Measurements from ENCODE around the gene EGLN3.

Gene EGLN3

GRCh38 chr14:33891700-33892099 is 59.2 kb downstream of the EGLN3 start:
- TF ChIP-seq, protein P1, sequence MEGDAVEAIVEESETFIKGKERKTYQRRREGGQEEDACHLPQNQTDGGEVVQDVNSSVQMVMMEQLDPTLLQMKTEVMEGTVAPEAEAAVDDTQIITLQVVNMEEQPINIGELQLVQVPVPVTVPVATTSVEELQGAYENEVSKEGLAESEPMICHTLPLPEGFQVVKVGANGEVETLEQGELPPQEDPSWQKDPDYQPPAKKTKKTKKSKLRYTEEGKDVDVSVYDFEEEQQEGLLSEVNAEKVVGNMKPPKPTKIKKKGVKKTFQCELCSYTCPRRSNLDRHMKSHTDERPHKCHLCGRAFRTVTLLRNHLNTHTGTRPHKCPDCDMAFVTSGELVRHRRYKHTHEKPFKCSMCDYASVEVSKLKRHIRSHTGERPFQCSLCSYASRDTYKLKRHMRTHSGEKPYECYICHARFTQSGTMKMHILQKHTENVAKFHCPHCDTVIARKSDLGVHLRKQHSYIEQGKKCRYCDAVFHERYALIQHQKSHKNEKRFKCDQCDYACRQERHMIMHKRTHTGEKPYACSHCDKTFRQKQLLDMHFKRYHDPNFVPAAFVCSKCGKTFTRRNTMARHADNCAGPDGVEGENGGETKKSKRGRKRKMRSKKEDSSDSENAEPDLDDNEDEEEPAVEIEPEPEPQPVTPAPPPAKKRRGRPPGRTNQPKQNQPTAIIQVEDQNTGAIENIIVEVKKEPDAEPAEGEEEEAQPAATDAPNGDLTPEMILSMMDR (IDR thresholded peaks at IDR 0.05; ENCODE audit: extremely low read depth, insufficient read depth, missing control alignments): no peak
- no peak for DNase-seq (ENCODE audit: low spot score)
- in situ Hi-C loops (cut with MboI; ENCODE audit: low pct_unique_long_range_greater_than_20kb, low sequenced_read_pairs, unreplicated experiment): no loop called here

- TF ChIP-seq, protein P1 (IDR thresholded peaks at IDR 0.05; ENCODE audit: extremely low read depth, insufficient read depth, missing control alignments): no peak
- in situ Hi-C loops (cut with MboI; ENCODE audit: low pct_unique_long_range_greater_than_20kb, low sequenced_read_pairs, unreplicated experiment): no loop called here
- no peak for DNase-seq (ENCODE audit: low spot score)
These were observed 66.0 kb downstream of the EGLN3 start for GRCh38 chr14:33884916-33885315.

- no peak for DNase-seq (ENCODE audit: low spot score)
- in situ Hi-C loops (cut with MboI; ENCODE audit: low pct_unique_long_range_greater_than_20kb, low sequenced_read_pairs, unreplicated experiment): no loop called here
- TF ChIP-seq, protein P1 (IDR thresholded peaks at IDR 0.05; ENCODE audit: extremely low read depth, insufficient read depth, missing control alignments): no peak
These were observed 70.5 kb downstream of the EGLN3 start for GRCh38 chr14:33880330-33880729.

DNA sequence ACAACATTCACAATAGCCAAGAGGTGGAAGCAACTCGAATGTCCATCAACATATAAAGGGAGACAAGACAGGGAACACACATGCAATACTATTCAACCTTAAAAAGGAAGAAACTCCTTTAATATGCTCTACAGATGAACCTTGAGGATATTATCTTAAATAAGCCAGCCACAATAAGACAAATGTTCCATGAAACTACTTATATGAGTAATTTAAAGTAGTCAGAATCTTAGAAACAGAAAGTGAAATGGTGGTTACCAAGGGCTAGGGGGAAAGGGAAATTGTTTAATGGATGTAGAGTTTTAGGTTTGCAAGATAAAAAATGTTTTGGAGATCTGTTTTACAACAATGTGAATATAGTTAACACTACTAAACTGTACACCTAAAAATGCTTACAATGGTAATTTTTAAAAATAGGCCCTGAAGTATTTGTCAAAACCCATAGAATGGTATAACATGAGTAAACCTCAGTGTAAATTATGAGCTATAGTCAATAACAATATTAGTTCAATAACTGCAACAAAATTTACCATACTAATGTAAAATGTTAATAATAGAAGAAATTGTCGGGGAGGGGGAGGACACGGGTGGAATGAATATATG is 71.1 kb downstream of the EGLN3 start:
- in situ Hi-C loops (cut with MboI; ENCODE audit: low pct_unique_long_range_greater_than_20kb, low sequenced_read_pairs, unreplicated experiment): no loop called here
- DNase-seq (ENCODE audit: low spot score): no peak
- TF ChIP-seq, protein P1 (IDR thresholded peaks at IDR 0.05; ENCODE audit: extremely low read depth, insufficient read depth, missing control alignments): no peak

DNA sequence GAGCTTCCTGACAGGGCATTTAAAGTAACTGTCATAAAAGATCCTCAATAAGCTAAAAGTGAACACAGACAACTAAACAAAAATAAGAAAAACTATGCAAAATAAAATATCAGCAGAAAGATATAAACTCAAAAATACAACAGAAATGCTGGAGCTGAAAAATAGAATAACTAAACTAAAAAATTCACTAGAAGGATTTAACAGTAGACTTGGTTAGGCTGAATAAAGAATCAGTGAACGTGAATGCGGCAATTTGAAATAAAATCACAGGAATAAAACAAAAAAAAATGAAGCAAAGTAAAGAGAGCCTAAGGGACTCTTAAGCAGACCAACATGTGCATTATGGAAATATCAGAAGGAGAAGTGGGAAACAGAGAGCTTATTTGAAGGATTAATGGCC is 74.6 kb downstream of the EGLN3 start:
- TF ChIP-seq, protein P1 (IDR thresholded peaks at IDR 0.05; ENCODE audit: extremely low read depth, insufficient read depth, missing control alignments): no peak

More for the DNA sequence above, 74.6 kb downstream of the EGLN3 start:
- in situ Hi-C loops (cut with MboI; ENCODE audit: low pct_unique_long_range_greater_than_20kb, low sequenced_read_pairs, unreplicated experiment): no loop called here
- DNase-seq (ENCODE audit: low spot score): no peak
